DOHH2 (cell line): ENCODE measurements around the gene PPCDC.

Experiments
- H3F3A ChIP-seq: fragments of 200-600 bp; sonication (generic), shearing (Covaris generic); 2 replicates; pipeline ENCODE4 v1.6.0; 2016; ENCODE audit warnings: antibody characterized with exemption, mild to moderate bottlenecking; ENCODE audit not compliant: control insufficient read depth, insufficient read depth
- H3K27ac ChIP-seq: fragments of 200-600 bp; sonication (generic); 2 replicates; pipeline ENCODE4 v1.5.1; 2014; ENCODE audit warnings: low read depth, mild to moderate bottlenecking, low read length, moderate library complexity
- H3K27me3 ChIP-seq: fragments of 200-600 bp; sonication (generic); 2 replicates; pipeline ENCODE4 v1.6.1; 2014; ENCODE audit warnings: mild to moderate bottlenecking, low read length, mixed read lengths; ENCODE audit not compliant: control insufficient read depth
- H3K36me3 ChIP-seq: fragments of 200-600 bp; sonication (generic); 2 replicates; pipeline ENCODE4 v1.6.1; 2014; ENCODE audit warnings: mild to moderate bottlenecking, low read length, moderate library complexity, mixed read lengths; ENCODE audit not compliant: control insufficient read depth
- H3K4me1 ChIP-seq: fragments of 200-600 bp; sonication (generic); 2 replicates; pipeline ENCODE4 v1.6.1; 2014; ENCODE audit warnings: mild to moderate bottlenecking, low read length, mixed read lengths; ENCODE audit not compliant: control insufficient read depth
- H3K4me2 ChIP-seq: fragments of 200-600 bp; sonication (generic); 2 replicates; pipeline ENCODE4 v1.6.0; 2014; ENCODE audit warnings: mild to moderate bottlenecking, low read length, moderate library complexity
- H3K4me3 ChIP-seq: fragments of 200-600 bp; sonication (generic); 2 replicates; pipeline ENCODE4 v1.5.1; 2014; ENCODE audit warnings: mild to moderate bottlenecking, low read length, mixed read lengths
- H3K79me2 ChIP-seq: fragments of 200-600 bp; sonication (generic); 2 replicates; pipeline ENCODE4 v1.6.1; 2014; ENCODE audit warnings: mild to moderate bottlenecking, low read length, mixed read lengths; ENCODE audit not compliant: control insufficient read depth
- H3K9me2 ChIP-seq: fragments of 200-600 bp; sonication (generic); replicated peaks from 2 replicates; pipeline ENCODE4 v1.6.1; 2014; ENCODE audit warnings: mild to moderate bottlenecking, low read length, mixed read lengths; ENCODE audit not compliant: control insufficient read depth
- H3K9me3 ChIP-seq: fragments of 200-600 bp; sonication (generic); 2 replicates; pipeline ENCODE4 v1.6.1; 2014; ENCODE audit warnings: antibody characterized with exemption, low read length, mixed read lengths; ENCODE audit not compliant: control insufficient read depth, insufficient read depth
- H4K20me1 ChIP-seq: fragments of 200-600 bp; sonication (generic); 2 replicates; pipeline ENCODE4 v1.6.0; 2014; ENCODE audit warnings: low read depth, mild to moderate bottlenecking, antibody characterized with exemption, low read length, moderate library complexity; ENCODE audit not compliant: control insufficient read depth, insufficient read depth
- EZH2phosphoT487 ChIP-seq: fragments of 200-600 bp; sonication (generic); IDR thresholded peaks from 2 replicates; pipeline ENCODE4 v1.6.1; 2017; ENCODE audit warnings: borderline replicate concordance, mild to moderate bottlenecking, antibody characterized with exemption, low read length, moderate library complexity, mixed read lengths
- TF ChIP-seq, protein P1 (sequence below): fragments of 200-600 bp; sonication (generic); IDR thresholded peaks from one replicate; pipeline ENCODE4 v1.5.1; 2014; ENCODE audit warnings: antibody characterized with exemption, mild to moderate bottlenecking, low read depth, low read length; ENCODE audit not compliant: poor library complexity, severe bottlenecking

The PPCDC gene

DNA sequence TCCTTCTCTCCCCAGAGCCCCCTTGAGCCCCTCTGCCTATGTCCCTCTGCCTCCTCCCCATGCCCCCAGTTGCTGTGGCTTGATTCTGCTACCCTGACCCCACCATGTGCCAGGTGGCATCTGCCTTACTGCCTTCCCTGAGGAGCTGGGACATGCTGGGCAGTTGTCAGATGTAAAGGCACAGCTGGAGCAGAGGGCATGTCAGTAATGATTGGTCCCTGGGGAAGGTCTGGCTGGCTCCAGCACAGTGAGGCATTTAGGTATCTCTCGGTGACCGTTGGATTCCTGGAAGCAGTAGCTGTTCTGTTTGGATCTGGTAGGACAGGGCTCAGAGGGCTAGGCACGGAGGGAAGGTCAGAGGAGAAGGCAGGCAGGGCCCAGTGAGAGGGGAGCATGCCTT is 3.5 kb upstream of the PPCDC start:
- H3K27ac ChIP-seq: no peak overlapping the region
- no peaks in the 10 kb centered on the region for H3K9me2 ChIP-seq
- peaks cover 15% of the 10 kb centered on the region for H3K79me2 ChIP-seq
- H3K27me3 ChIP-seq: no peaks in the 10 kb centered on the region
- H3K36me3 ChIP-seq: peaks cover 25% of the 10 kb centered on the region
- no peak overlapping the region for H3K4me3 ChIP-seq
- H3K4me1 ChIP-seq: peaks cover 25% of the 10 kb centered on the region
- H3K9me3 ChIP-seq: no peaks in the 10 kb centered on the region
- no peaks in the 10 kb centered on the region for H3F3A ChIP-seq
- TF ChIP-seq, protein P1, sequence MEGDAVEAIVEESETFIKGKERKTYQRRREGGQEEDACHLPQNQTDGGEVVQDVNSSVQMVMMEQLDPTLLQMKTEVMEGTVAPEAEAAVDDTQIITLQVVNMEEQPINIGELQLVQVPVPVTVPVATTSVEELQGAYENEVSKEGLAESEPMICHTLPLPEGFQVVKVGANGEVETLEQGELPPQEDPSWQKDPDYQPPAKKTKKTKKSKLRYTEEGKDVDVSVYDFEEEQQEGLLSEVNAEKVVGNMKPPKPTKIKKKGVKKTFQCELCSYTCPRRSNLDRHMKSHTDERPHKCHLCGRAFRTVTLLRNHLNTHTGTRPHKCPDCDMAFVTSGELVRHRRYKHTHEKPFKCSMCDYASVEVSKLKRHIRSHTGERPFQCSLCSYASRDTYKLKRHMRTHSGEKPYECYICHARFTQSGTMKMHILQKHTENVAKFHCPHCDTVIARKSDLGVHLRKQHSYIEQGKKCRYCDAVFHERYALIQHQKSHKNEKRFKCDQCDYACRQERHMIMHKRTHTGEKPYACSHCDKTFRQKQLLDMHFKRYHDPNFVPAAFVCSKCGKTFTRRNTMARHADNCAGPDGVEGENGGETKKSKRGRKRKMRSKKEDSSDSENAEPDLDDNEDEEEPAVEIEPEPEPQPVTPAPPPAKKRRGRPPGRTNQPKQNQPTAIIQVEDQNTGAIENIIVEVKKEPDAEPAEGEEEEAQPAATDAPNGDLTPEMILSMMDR: no peak
- TF ChIP-seq EZH2phosphoT487: no peak
- no peak overlapping the region for H3K4me2 ChIP-seq
- H4K20me1 ChIP-seq: no peaks in the 10 kb centered on the region

DNA sequence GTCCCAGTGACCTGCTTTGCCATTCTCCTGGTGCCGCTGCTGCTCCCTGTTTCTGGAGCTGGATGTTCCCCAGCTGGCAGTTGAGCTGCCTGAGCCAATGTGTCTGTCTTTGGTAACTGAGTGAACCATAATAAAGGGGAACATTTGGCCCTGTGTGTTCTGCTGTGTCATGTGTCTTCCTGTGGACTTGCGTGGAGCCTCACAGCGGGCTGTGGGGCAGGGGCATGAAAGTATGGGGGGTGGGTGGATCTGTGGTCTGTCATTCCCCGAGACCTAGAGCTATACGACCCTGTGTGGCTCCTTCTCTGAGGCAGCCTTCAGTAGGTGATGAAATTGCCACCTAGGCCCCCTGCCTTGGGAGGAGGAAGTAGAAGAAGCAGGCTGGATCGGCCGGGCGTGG is 2.0 kb upstream of the PPCDC start:
- no peak overlapping the region for H3K4me3 ChIP-seq
- H3K4me1 ChIP-seq: peaks cover 32% of the 10 kb centered on the region
- no peaks in the 10 kb centered on the region for H3K9me3 ChIP-seq
- H3K4me2 ChIP-seq: no peak overlapping the region
- H4K20me1 ChIP-seq: no peaks in the 10 kb centered on the region
- H3K9me2 ChIP-seq: no peaks in the 10 kb centered on the region
- H3K79me2 ChIP-seq: peaks cover 26% of the 10 kb centered on the region
- TF ChIP-seq EZH2phosphoT487: no peak
- TF ChIP-seq, protein P1: no peak
- H3K27me3 ChIP-seq: no peaks in the 10 kb centered on the region
- 0 out of 2 replicates have a peak, but pooled peaks cover 3% of the 10 kb centered on the region for H3F3A ChIP-seq
- no peak overlapping the region for H3K27ac ChIP-seq
- peaks cover 37% of the 10 kb centered on the region for H3K36me3 ChIP-seq

DNA sequence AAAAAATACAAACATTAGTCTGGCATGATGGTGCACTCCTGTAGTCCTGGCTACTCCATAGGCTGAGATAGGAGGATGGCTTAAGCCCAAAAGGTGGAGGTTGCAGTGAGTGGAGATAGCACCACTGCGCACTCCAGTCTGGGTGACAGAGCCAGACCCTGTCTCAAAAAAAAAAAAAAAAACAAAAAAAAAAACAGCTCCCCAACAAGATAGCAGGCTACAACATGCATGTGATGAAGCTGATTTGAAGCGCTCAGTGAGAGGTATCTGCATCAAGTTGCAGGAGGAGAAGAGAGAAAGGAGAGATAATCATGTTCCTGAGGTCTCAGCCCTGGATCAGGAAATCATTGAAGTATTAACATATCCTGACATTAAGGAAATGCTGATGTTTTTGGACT is 608 bp upstream of the PPCDC start:
- Histone ChIP-seq H3K9me2 (no peaks in the 10 kb centered on the region), H3K4me2 (peak overlapping the region; percentile 30; the same call in 1 of the 2 replicates), H3F3A (0 out of 2 replicates have a peak, but pooled peaks cover 3% of the 10 kb centered on the region), H3K9me3 (no peaks in the 10 kb centered on the region), H3K36me3 (peaks cover 30% of the 10 kb centered on the region), H3K27me3 (no peaks in the 10 kb centered on the region), H4K20me1 (no peaks in the 10 kb centered on the region), H3K4me1 (peaks cover 32% of the 10 kb centered on the region), H3K4me3 (no peak overlapping the region; the same call in 1 of the 2 replicates), H3K27ac (no peak overlapping the region), H3K79me2 (peaks cover 26% of the 10 kb centered on the region)
- TF ChIP-seq, protein P1: no peak
- TF ChIP-seq EZH2phosphoT487: no peak
